Epithelial cell of proximal tubule (primary cell): ENCODE results near the gene CDK18. TPM values are rescaled to one million over a fixed set of nuclear protein-coding genes. Genes with fewer than 3 reads are reported as not detected.
A peak's percentile ranks its signal among the peaks of the same experiment; 100 is the strongest.
"Not testable (repeated sequence)": the region's sequence is repeated elsewhere in the genome, so short reads cannot be mapped to it uniquely, and the experiment has no call there.

Experiments
- DNase-seq: peaks from one replicate; pipeline ENCODE4 v3.0.0-alpha.2; 2011; ENCODE audit warnings: low read depth
- H3K4me3 ChIP-seq: 2 replicates; pipeline ENCODE4 v1.5.1; 2011; ENCODE audit warnings: low read depth, mild to moderate bottlenecking, low read length
- CTCF ChIP-seq: conservative IDR thresholded peaks from 2 replicates; pipeline ENCODE4 v1.5.1; 2012; ENCODE audit warnings: low read depth, mild to moderate bottlenecking, low read length
- total RNA-seq: library from RNA; depleted of rRNA; stranded (reverse); fragments of >200 nt; gene quantifications from 2 replicates; pipeline ENCODE4 v1.2.3, GENCODE V29; 2015

CDK18 gene
- total RNA-seq, 1 donor from 2014 or later = 17.3 TPM

DNA sequence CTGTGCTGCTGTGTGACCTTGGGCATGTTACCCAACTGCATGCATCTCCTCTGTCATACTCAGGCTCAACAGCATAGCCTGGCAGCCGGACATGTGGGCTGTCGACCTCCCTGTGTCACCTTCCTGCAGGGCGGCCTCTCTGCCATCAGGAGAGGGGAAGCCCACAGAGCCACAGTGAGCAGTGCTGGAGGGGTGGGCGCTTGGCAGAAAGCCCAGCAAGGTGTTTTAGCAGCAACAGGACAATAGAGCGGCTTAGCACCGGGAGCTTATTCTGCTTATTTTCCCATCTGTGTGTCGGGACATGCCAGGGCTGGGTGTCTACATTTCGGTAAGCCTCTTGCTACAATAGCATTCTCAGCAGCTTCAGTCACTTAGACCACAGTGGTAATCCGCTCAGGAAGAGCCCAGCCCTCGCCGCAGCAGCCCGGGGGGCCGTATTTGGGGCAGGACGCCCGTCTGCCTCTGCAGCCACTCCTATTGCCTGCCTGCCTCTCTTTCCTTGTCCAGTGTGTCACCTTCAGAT is 22.8 kb upstream of the CDK18 start:
- no peak for TF ChIP-seq CTCF
- no peak overlapping the region for H3K4me3 ChIP-seq
- no peak for DNase-seq

GRCh38 chr1:205482587-205482986 is 21.9 kb upstream of the CDK18 start:
- DNase-seq, H3K4me3 ChIP-seq: not testable (repeated sequence)

GRCh38 chr1:205483372-205483771 is 21.1 kb upstream of the CDK18 start:
- DNase-seq = no peak
- no peak for TF ChIP-seq CTCF
- no peak overlapping the region for H3K4me3 ChIP-seq

DNA sequence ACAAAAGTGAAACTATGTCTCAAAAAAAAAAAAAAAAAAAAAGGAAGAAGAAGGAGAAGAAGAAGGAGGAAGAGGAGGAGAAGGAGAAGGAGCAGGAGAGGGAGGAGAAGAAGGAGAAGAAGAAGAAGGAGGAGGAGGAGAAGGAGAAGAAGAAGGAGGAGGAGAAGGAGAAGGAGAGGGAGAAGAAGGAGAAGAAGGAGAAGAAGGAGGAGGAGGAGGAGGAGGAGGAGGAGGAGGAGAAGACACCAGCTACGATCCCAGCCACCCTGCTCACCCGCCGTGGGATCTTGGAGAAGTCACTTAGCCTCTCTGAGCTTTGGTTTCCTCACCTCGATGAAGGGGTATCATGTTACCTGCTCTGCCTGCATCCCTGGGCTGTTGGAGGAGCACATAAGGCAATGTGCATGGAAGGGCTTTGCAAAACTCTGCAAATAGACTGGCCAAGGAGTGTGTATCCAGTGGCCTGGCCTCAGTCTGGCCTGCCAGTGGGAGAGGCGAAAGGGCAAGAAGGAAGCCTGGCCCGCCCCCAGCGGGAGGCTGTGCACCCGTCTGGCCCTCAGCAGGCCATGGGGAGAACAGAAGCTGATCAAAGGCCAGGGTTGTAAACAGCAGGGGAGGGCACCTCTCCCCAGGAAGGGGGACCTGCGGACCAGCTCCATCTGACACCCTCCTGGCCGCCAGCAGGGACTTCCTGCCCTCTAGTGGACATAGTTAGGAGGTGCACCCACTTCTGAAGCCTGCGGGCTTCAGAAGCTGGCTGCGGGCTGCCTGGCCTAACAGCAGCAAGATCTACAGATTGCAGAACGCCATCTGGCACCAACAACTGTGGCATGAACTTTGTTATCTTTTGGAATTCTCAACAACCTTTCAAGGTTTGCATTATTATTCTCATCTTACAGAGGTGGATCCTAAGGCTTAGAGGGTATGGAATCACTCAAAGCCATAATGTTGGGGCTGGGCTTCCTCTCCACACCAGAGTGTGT is 19.2 kb upstream of the CDK18 start:
- TF ChIP-seq CTCF = peak; percentile 96
- no peak for DNase-seq
- no peak overlapping the region for H3K4me3 ChIP-seq

- no peak for TF ChIP-seq CTCF
- no peak overlapping the region for H3K4me3 ChIP-seq
- no peak for DNase-seq
Observed at GRCh38 chr1:205486258-205486657, 18.2 kb upstream of the CDK18 start.

GRCh38 chr1:205488074-205488723 is 16.3 kb upstream of the CDK18 start:
- H3K4me3 ChIP-seq = no peak overlapping the region
- peak; percentile 90 for TF ChIP-seq CTCF
- DNase-seq = no peak

- DNase-seq = no peak
- TF ChIP-seq CTCF = no peak
- H3K4me3 ChIP-seq = no peak overlapping the region
Observed at GRCh38 chr1:205491794-205492193, 12.7 kb upstream of the CDK18 start.
